MCF 10A (cell line): ENCODE results near the gene ZBTB48. TPM values are rescaled to one million over a fixed set of nuclear protein-coding genes. Genes with fewer than 3 reads are reported as not detected.

ENCODE experiments used
- BruUV-seq: library from RNA; stranded (reverse); fragments of 400-500 nt; replicated peaks from 2 replicates; lab custom pipeline; 2021; lab: Mats Ljungman, UMichigan
- CTCF ChIA-PET: fragments of 300-600 bp; sonication (Branson Sonifier 250); formaldehyde crosslinking; extraction: SDS; loops from one replicate; lab custom pipeline; 2021; ENCODE audit warnings: antibody characterized with exemption, inconsistent platforms; lab: Yijun Ruan, JAX
- POLR2A ChIA-PET: fragments of 300-600, 350-650 bp; sonication (Branson Sonifier 250); formaldehyde crosslinking; extraction: SDS; loops from one replicate; lab custom pipeline; 2020; ENCODE audit warnings: antibody characterized with exemption, inconsistent platforms; lab: Yijun Ruan, JAX
- DNase-seq: peaks from one replicate; pipeline ENCODE4 v3.0.0-alpha.2; 2018; ENCODE audit not compliant: unreplicated experiment
- H3K27ac Mint-ChIP-seq: one replicate; pipeline ENCODE4 v1.8.0; 2022; ENCODE audit warnings: mild to moderate bottlenecking, low read depth, mixed read lengths; ENCODE audit not compliant: unreplicated experiment
- H3K27me3 Mint-ChIP-seq: one replicate; pipeline ENCODE4 v1.8.0; 2022; ENCODE audit warnings: mixed read lengths; ENCODE audit not compliant: insufficient read depth, unreplicated experiment
- H3K36me3 Mint-ChIP-seq: one replicate; pipeline ENCODE4 v1.8.0; 2022; ENCODE audit warnings: mild to moderate bottlenecking, moderate library complexity, mixed read lengths; ENCODE audit not compliant: insufficient read depth, unreplicated experiment
- H3K4me1 Mint-ChIP-seq: one replicate; pipeline ENCODE4 v1.8.0; 2022; ENCODE audit warnings: mixed read lengths; ENCODE audit not compliant: insufficient read depth, unreplicated experiment
- H3K4me3 Mint-ChIP-seq: one replicate; pipeline ENCODE4 v1.8.0; 2022; ENCODE audit warnings: mild to moderate bottlenecking, moderate library complexity, mixed read lengths; ENCODE audit not compliant: unreplicated experiment
- H3K9me3 Mint-ChIP-seq: one replicate; pipeline ENCODE4 v1.8.0; 2022; ENCODE audit warnings: mixed read lengths; ENCODE audit not compliant: unreplicated experiment
- CTCF ChIP-seq: fragments of 200-600 bp; IDR thresholded peaks from one replicate; pipeline ENCODE4 v1.8.0; 2022; ENCODE audit warnings: antibody characterized with exemption, mild to moderate bottlenecking; ENCODE audit not compliant: unreplicated experiment
- intact Hi-C: fragments of 100-400 bp; cut with micrococcal nuclease; formaldehyde crosslinking; loops from 2 replicates; pipeline ENCODE4 v1.14.1; 2022
- total RNA-seq: library from RNA; stranded (reverse); gene quantifications from 2 replicates; pipeline ENCODE4 v1.2.3, GENCODE V29; 2022

ZBTB48 gene
- total RNA-seq, 1 experiment from 2014 or later = 40.6 TPM

GRCh38 chr1:6613361-6614018 lies 33.7 kb downstream of the ZBTB48 start, which contains the start of gene PHF13:
Gene PHF13 (plus strand): TSS chr1:6613731. CDS start chr1:6614067, 336 bp downstream.
- H3K27me3 Mint-ChIP-seq = no peaks in the 10 kb centered on the region
- peak within 1 kb of the TSS; percentile 86 for H3K4me3 Mint-ChIP-seq
- BruUV-seq = no TSS peak
- TF ChIP-seq CTCF = no peak
- CTCF ChIA-PET = no interaction called here
- peaks cover 6% of the 10 kb centered on the region for H3K4me1 Mint-ChIP-seq
- peaks cover under 1% of the 10 kb centered on the region for H3K36me3 Mint-ChIP-seq
- H3K27ac Mint-ChIP-seq = peak within 1 kb of the TSS; percentile 60
- DNase-seq = peak; percentile 99
- POLR2A ChIA-PET = interaction anchor here (1.2 kb wide), 1 partner anchor 11 kb away, joined by 16 read pairs; the partner anchor contains the start of gene KLHL21
- no peaks in the 10 kb centered on the region for H3K9me3 Mint-ChIP-seq
- intact Hi-C loops = no loop called here

- peak overlapping the region; percentile 86 for H3K4me3 Mint-ChIP-seq
- no peak for TF ChIP-seq CTCF
- no peaks in the 10 kb centered on the region for H3K9me3 Mint-ChIP-seq
- no peak overlapping the region for H3K27ac Mint-ChIP-seq
- ChIA-PET POLR2A (interaction anchor here (1.2 kb wide), 1 partner anchor 12 kb away, joined by 16 read pairs; the partner anchor contains the start of gene KLHL21), CTCF (no interaction called here)
- peaks cover 6% of the 10 kb centered on the region for H3K4me1 Mint-ChIP-seq
- BruUV-seq = no TSS peak
- no peaks in the 10 kb centered on the region for H3K27me3 Mint-ChIP-seq
- DNase-seq = peak; percentile 20
- H3K36me3 Mint-ChIP-seq = peaks cover 7% of the 10 kb centered on the region
- intact Hi-C loops = no loop called here
Measured at GRCh38 chr1:6614019-6614928, 34.5 kb downstream of the ZBTB48 start.

GRCh38 chr1:6614929-6615785 lies 35.4 kb downstream of the ZBTB48 start:
- H3K36me3 Mint-ChIP-seq = peaks cover 12% of the 10 kb centered on the region
- intact Hi-C loops = no loop called here
- no peaks in the 10 kb centered on the region for H3K9me3 Mint-ChIP-seq
- no peak overlapping the region for H3K27ac Mint-ChIP-seq
- POLR2A ChIA-PET = interaction anchor here (2.0 to 3.4 kb wide), 3 partner anchors 10 to 15 kb away, joined by 5 to 53 read pairs (median 13); partner anchors contain the start of genes KLHL21 and THAP3
- DNase-seq = no peak
- peaks cover 6% of the 10 kb centered on the region for H3K4me1 Mint-ChIP-seq
- no peak for TF ChIP-seq CTCF
- CTCF ChIA-PET = interaction anchor here (0.9 kb wide), 1 partner anchor 12 kb away, joined by 5 read pairs; the partner anchor contains the start of gene KLHL21
- BruUV-seq = no TSS peak
- H3K27me3 Mint-ChIP-seq = no peaks in the 10 kb centered on the region
- H3K4me3 Mint-ChIP-seq = peak overlapping the region; percentile 86
